Neural crest cell (in vitro differentiated cells): ENCODE results near the gene TEX53. TPM values are rescaled to one million over a fixed set of nuclear protein-coding genes. Genes with fewer than 3 reads are reported as not detected.

Source experiments
- DNase-seq: peaks from one replicate; pipeline ENCODE4 v3.0.0; 2021; ENCODE audit warnings: low read depth, mixed read lengths, low spot score
- H3K27ac Mint-ChIP-seq: one replicate; pipeline ENCODE4 v1.8.0; 2021; ENCODE audit warnings: mild to moderate bottlenecking, mixed read lengths; ENCODE audit not compliant: unreplicated experiment
- H3K27me3 Mint-ChIP-seq: 2 replicates; pipeline ENCODE4 v1.8.0; 2021; ENCODE audit warnings: low read depth, mild to moderate bottlenecking, mixed read lengths
- H3K36me3 Mint-ChIP-seq: 2 replicates; pipeline ENCODE4 v1.8.0; 2021; ENCODE audit warnings: low read depth, mild to moderate bottlenecking, mixed read lengths
- H3K4me1 Mint-ChIP-seq: 2 replicates; pipeline ENCODE4 v1.8.0; 2021; ENCODE audit warnings: mixed read lengths
- H3K4me3 Mint-ChIP-seq: one replicate; pipeline ENCODE4 v1.8.0; 2021; ENCODE audit warnings: mild to moderate bottlenecking, mixed read lengths
- H3K9me3 Mint-ChIP-seq: 2 replicates; pipeline ENCODE4 v1.8.0; 2021; ENCODE audit warnings: mixed read lengths
- total RNA-seq: library from RNA; stranded (reverse); gene quantifications from 2 replicates; pipeline ENCODE4 v1.2.1, GENCODE V29; 2021
- TF ChIP-seq, protein P1 (sequence below): fragments of 200-600 bp; sonication (generic); conservative IDR thresholded peaks from 2 replicates; pipeline ENCODE4 v1.5.0; 2021; ENCODE audit warnings: antibody characterized with exemption, mild to moderate bottlenecking

TEX53 gene
- total RNA-seq, 1 donor from 2014 or later: not detected

DNA sequence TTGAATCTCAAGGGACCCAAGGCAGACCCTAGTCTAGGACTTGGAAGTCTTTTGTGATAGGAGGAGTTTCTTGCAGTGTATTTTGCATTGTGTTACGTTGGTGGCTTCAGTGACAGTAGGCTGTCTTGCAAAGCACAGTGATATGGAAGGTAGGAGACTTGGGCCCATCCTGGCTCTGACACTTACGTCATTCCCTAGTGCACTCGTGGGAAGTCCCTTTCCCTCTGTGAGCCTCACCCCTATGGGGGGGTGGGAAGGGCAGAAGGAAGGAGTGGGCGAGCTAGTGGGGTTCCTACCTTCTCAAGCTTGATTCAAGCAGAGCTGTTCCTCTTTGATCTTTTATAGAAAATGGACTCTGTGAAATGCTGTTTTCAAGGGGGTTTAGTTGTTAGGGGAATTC is 9.2 kb upstream of the TEX53 start:
- Mint-ChIP-seq H3K27me3 (peaks cover 34% of the 10 kb centered on the region), H3K36me3 (no peaks in the 10 kb centered on the region), H3K4me1 (no peaks in the 10 kb centered on the region), H3K27ac (no peak overlapping the region), H3K9me3 (no peaks in the 10 kb centered on the region), H3K4me3 (no peak overlapping the region)
- TF ChIP-seq, protein P1, sequence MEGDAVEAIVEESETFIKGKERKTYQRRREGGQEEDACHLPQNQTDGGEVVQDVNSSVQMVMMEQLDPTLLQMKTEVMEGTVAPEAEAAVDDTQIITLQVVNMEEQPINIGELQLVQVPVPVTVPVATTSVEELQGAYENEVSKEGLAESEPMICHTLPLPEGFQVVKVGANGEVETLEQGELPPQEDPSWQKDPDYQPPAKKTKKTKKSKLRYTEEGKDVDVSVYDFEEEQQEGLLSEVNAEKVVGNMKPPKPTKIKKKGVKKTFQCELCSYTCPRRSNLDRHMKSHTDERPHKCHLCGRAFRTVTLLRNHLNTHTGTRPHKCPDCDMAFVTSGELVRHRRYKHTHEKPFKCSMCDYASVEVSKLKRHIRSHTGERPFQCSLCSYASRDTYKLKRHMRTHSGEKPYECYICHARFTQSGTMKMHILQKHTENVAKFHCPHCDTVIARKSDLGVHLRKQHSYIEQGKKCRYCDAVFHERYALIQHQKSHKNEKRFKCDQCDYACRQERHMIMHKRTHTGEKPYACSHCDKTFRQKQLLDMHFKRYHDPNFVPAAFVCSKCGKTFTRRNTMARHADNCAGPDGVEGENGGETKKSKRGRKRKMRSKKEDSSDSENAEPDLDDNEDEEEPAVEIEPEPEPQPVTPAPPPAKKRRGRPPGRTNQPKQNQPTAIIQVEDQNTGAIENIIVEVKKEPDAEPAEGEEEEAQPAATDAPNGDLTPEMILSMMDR: no peak
- DNase-seq: no peak

DNA sequence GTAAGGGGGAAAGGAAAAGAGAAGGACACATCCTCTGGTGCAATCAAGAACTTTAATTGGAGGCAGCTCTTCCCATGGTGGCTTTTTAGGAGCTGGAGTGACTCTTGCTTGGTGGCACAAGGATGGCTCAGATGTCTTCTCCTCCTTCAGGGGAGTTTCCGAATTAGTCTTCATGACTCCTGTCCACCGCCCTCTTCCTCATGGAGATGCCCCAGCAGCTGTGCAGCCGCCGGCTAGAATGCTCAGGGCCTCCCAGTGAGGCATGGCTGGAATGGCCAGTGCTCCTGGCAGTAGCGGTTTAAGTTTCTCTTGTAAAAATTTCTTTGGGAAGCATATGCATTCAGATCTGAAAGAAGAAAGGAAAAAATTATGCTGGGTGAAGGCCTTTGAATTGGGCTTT is 8.8 kb upstream of the TEX53 start:
- TF ChIP-seq, protein P1: no peak
- no peaks in the 10 kb centered on the region for H3K36me3 Mint-ChIP-seq
- no peaks in the 10 kb centered on the region for H3K4me1 Mint-ChIP-seq
- no peak overlapping the region for H3K4me3 Mint-ChIP-seq
- H3K9me3 Mint-ChIP-seq: no peaks in the 10 kb centered on the region
- H3K27ac Mint-ChIP-seq: no peak overlapping the region
- DNase-seq: no peak
- H3K27me3 Mint-ChIP-seq: peaks cover 37% of the 10 kb centered on the region

DNA sequence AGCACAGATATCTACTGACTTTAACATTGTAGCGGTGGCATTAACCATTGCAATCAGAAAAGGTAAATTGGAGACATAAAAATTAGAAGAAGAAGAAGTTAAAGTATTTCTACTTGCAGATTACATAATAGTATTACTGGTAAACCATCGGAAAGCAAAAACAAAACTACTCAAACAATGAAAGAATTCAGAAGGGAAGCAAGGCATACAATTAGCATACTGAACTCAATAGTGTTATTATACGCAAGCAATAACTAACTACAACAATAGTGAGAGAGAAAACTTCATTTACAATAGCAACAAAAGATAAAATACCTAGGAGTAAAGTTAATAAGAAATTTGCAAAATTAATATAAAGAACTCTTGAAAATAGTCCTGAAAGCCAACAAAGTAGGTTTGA is 6.6 kb upstream of the TEX53 start:
- TF ChIP-seq, protein P1: no peak
- H3K27ac Mint-ChIP-seq: no peak overlapping the region
- H3K4me3 Mint-ChIP-seq: no peak overlapping the region
- H3K27me3 Mint-ChIP-seq: peaks cover 33% of the 10 kb centered on the region
- no peaks in the 10 kb centered on the region for H3K36me3 Mint-ChIP-seq
- H3K4me1 Mint-ChIP-seq: no peaks in the 10 kb centered on the region
- no peak for DNase-seq
- H3K9me3 Mint-ChIP-seq: no peaks in the 10 kb centered on the region

DNA sequence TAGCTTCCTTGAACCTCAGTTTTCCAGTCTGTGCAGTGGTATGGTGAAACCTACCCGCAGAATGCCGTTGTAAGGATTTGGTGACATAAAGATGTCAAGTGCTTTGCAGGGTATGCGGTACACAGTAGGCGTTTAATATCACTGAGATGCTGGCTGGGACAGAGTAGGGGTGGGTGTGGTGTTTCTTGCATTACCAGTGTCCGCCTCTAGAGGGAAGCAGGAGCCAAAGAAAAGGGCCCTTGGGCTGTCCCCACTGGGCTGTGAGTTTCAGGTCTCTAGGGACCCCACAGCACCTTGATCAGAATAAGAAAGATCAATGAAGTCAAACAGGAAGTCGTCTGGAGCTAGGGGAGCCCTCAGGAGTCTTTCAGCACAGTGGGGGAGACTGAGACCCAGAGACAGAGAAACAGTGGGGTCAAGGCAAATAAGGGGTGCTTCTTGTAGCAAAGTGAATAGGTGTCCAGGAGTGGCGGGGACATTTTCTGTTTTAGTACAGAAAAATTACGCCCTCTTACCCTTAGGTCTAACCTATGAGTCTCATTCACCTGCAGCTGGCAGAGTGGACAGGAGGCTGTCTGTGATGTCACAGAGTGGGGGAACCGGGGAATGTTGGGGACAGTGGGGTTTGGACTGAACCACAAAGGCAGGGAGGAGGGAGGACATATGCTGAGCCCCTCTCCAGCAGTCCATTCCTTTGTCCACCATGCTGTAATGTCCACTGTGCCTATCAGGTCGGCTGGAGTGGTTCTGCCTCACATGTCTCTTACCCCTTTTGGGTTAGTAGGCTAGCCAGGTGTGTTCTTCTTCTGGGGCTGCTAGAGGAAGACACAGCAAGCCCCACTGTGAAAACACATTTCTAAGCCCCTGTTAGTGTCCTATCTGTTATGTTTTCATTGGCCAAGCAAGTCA is 4.7 kb upstream of the TEX53 start:
- Mint-ChIP-seq H3K9me3 (no peaks in the 10 kb centered on the region), H3K4me1 (no peaks in the 10 kb centered on the region), H3K27ac (no peak overlapping the region), H3K36me3 (no peaks in the 10 kb centered on the region), H3K27me3 (peaks cover 36% of the 10 kb centered on the region), H3K4me3 (no peak overlapping the region)
- peak; percentile 68 for DNase-seq
- TF ChIP-seq, protein P1: peak; percentile 77

DNA sequence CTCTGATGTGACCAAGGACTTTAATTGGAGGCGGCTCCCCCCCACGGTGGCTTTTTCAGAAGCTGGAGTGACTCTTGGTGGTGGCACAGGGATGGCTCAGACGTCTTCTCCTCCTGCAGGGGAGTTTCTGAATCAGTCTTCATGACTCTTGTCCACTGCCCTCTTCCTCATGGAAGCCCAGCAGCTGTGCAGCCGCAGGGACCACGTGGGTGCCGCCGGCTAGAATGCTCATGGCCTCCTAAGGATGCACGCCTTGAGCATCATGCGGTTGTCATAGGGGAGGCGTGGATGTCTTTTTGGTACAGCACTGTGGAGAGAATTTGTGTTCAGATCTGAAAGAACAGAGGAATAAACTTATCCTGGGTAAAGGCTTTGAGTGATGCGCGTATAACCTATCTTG is 1.3 kb downstream of the TEX53 start:
- Mint-ChIP-seq H3K27ac (no peak overlapping the region), H3K4me1 (no peaks in the 10 kb centered on the region), H3K4me3 (no peak overlapping the region), H3K27me3 (peaks cover 6% of the 10 kb centered on the region), H3K9me3 (no peaks in the 10 kb centered on the region), H3K36me3 (no peaks in the 10 kb centered on the region)
- TF ChIP-seq, protein P1: no peak
- no peak for DNase-seq
